GM08714 (cell line): ENCODE data around the gene TMEM181.

ENCODE experiments used
- H3K4me3 ChIP-seq: fragments of 200-500 bp; sonication (Bioruptor generic); 2 replicates; pipeline ENCODE4 v1.5.1; 2014; ENCODE audit warnings: mild to moderate bottlenecking, low read length, inconsistent platforms
- ZNF274 ChIP-seq: IDR thresholded peaks from 2 replicates; pipeline ENCODE4 v1.6.1; 2012; ENCODE audit warnings: mild to moderate bottlenecking, low read depth, low read length

The TMEM181 gene

GRCh38 chr6:158684311-158684710, 124.4 kb downstream of the TMEM181 start:
- no peak overlapping the region for H3K4me3 ChIP-seq
- TF ChIP-seq ZNF274, result no peak

DNA sequence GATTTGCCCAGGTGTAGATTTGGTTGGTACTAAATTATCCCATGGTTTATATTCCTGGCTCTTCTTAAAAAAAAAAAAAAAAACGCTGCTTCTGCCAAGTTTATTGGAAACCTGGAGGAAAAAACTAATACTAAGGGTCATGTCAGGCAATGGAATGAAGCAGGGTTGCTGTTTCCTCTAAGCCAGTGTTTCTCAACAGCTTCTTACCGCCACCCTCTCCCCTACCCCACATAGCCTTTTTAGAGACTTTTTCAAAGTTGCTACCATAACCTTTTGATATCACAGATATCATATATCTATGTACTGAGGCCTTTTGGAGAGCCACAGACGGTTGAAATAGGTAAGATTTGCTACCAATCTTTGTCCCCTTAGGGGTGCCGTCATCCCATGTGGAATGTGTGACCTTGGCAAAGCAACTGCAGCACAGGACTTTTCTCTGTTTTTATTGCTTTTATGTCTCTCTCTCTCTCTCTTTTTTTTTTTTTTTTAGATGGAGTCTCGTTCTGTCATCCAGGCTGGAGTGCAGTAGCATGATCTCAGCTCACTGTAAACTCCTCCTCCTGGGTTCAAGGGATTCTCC, 124.9 kb downstream of the TMEM181 start:
- no peak for TF ChIP-seq ZNF274
- no peak overlapping the region for H3K4me3 ChIP-seq
